ENCODE measurements around the gene RAD51B.
A peak's percentile ranks its signal among the peaks of the same experiment; 100 is the strongest.

RAD51B gene

DNA sequence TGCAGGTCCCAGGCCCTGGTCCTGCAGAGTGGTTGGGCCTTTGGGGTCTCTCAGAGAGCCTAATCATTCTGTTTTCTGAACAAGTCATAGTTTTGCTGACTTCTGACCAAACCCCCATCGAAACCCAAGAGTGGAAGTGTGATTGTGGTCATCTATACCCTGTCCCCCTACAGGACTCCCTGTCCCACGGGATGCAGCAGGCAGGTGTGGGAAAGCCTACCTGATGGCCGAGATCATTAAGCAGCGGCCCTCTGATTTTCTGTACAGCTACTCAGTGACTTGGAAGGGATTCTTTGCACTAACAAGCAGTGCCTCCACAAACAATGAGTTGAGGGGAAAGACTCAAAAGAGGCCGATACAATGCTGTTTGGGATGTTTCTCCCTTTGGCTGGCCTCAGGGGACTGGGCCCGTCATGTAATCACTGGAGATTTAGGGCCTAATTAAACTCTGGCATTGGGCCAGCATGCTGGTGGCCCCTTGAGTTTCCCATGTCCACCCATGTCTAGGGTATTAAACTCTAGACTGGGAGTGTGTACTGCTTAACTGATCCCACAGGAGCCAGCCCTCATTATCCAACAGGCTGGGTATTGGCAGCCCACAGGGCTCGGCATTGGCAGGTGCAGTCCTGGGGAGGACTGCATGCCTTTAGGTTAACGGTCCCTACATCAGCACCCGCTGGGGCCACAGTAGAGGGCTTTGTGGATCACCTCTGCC, 780.5 kb downstream of the RAD51B start:
- no peak for DNase-seq (ENCODE audit: low spot score)

DNA sequence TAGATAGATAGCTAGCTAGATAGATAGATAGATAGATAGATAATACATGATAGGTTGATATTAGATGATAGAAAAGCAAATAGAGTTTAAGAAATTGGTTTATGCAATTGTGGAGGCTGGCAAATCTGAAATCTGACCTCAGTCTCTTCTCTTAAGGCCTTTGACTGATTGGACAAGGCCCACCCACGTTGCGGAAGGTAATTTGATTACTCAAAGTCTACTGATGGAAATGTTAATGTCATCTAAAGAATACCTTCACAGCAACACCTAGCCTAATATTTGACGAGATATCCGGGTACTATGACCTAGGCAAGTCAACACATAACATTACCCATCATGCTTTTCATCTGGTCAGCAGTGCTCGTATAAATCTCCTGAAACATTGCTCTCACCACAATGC, 782.9 kb downstream of the RAD51B start:
- no peak for DNase-seq (ENCODE audit: low spot score)

DNA sequence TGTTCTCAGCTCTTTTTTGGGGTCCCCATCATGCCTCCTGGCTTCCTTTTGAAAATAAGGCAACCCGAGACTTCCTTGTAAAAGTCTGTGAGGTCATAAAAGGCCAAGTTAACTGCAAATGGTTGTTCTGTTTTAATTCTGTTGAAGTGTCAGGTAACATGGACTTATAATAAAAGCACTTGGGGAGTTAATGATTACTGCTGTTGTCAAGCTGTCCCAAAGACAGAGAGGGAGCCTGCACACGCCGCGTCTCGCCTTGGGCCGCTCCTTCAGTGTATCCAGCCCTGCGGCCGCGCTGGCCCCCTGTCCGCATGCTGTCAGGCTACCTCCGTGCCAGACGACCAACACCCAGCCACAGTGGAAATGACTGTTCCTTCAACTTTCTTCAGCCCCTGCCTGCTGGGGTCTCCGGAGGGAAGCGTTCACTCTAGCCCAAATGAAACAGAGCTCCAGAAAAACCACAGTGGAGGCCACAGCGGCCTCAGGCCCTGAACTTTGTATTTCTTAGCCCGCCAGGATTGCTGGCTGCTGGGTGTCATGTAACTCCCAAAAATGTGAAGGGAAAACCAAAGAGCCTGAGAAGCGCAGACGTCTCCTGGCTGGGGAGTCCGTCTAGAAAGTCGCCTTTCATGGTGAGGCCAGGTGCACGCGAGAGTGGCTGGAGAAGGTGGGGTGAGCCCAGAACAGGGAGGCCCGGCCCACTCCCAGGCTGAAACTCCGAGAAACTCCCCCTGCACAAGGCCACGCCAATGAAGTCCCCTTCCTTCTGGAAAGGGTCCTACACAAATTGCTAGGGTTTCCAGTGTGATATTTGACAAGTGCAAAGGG, 784.2 kb downstream of the RAD51B start:
- no peak for DNase-seq (ENCODE audit: low spot score)

- DNase-seq (ENCODE audit: low spot score): no peak
Measured at GRCh38 chr14:68604361-68604730, 784.8 kb downstream of the RAD51B start.

DNA sequence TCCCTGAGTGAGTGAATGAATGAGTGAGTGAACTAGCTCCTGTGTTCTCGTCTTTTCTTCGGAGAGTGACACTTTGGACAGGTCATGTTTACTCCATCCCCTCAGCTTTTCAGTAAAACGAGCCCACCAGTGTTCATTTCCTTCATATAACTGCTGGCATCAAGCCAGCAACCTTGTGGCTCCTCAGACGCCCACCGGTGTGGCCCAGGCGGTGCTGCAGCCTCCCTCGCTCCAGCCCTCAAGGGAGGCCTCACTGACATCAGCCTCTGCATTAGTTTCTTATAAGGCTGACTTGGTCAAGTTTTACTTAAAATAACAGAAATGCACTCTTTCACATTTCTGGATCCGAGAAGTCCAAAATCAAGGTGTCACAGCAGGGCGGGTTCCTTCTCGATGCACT, 785.2 kb downstream of the RAD51B start:
- no peak for DNase-seq (ENCODE audit: low spot score)

GRCh38 chr14:68606176-68606575, 786.6 kb downstream of the RAD51B start:
- no peak for DNase-seq (ENCODE audit: low spot score)

DNA sequence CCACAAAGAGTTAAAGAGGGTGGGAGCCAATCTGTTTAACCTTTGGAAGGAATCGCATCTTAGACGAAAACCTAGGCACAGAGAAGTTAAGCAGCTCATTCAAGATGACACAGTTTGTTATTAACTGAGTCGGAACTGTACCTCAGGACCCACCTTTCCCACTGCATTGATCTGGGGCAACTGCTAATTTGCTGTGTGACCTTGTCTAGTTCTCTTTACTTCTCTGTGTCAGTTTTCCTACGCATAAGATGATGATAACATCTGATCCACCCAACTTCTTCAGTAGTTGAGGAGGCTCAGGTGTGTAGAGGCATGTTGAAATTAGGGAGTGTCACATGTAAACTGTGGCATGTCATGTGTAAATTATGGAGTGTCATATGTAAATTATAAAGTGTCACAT, 787.1 kb downstream of the RAD51B start:
- no peak for DNase-seq (ENCODE audit: low spot score)

DNA sequence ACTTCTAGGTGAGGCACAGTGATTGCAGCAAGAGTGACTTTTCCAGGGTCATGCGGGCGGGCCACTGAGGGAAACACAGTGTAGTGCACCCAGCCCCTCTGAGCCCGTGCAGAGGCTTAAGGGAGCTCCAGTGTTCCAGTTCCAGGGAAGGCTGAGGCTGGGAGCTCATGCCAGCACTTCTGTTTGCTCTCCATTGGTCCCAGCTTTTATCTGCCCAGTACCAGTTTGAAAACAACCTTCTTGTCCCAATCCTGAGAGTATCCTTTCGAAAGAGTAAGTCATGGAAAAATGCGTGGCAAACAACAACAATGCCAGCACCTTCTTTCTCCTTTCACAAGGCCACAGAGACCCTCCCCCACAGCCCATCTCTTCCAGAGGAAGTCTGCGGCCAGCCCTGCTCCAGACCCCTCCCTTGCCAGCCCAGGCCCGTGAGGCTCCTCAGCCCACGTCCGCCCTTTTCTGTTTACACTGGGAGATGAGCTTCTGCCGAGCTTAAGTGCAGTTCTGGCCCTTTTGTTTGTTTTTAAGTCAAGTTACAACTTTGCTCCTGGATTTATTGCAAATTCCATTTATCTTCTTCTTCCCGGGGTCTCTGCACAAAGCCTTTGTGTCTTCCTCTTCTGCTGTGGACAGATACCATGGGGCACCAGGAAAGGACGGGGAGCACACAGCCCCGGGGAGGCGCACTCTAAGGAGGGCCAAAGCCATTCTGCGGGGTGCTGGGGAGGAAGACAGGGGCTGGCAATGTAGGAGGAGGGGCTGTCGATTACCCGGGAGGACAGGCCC, 787.7 kb downstream of the RAD51B start:
- no peak for DNase-seq (ENCODE audit: low spot score)

- DNase-seq (ENCODE audit: low spot score): no peak
Measured at GRCh38 chr14:68607867-68608573, 788.4 kb downstream of the RAD51B start.

DNA sequence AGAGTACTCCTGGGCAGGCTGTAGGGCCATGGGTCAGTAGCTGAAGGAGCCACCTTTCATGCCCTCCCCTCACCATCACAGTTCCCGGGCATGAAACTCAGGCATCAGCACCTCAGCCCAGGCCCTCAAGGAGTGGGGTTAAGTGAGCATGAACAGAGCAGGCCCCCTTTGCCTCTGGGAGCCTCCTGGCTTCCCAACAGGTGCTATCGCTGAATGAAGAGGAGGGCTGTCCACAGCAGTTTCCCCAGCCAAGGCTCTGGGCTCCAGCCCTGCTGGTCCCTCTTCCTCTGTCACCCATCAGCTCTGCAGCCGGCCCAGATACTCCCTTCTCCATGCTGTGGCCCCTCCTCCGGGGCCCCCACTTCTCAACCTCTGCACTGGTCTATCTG, 789.0 kb downstream of the RAD51B start:
- DNase-seq (ENCODE audit: low spot score): no peak

DNA sequence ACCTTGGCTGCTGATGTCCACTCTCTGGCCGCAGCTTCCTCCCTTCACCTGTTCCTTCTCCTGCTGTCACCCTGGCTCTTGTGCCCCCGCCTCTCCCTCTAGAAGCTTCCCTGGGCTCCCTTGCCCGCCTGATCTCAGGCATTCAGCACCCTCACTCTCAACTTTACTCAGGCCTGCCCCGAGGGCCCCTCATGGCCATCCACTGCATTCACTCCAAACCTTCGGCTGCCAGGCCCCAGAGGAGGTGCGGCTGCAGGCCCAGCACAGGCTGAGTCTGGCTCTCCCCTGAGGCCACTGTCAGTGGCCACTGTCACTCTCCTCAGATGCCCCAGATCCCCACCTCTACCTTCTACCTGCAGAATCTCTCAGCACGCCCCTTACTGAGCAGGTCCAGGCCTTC, 789.4 kb downstream of the RAD51B start:
- DNase-seq (ENCODE audit: low spot score): no peak

GRCh38 chr14:68610251-68610793, 790.7 kb downstream of the RAD51B start:
- DNase-seq (ENCODE audit: low spot score): no peak

DNA sequence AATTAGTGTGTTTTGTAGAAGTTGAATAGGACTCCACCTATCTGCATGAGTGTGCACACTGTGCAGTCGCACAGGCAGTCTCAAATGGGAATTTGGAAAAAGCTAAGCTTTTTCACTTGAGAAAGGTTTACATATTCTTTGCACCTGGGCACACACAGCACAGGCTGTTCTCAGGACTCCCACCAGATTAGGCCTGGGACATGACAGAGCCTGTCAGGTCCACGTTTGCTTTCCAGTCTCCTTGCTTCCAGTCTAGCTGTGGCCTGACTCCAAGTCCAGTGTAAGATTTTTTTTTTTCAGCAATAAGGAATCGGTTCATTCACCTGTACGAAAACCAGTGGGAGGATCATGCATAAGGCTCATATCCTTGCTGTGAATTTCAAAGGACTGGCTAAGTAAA, 792.0 kb downstream of the RAD51B start:
- no peak for DNase-seq (ENCODE audit: low spot score)

GRCh38 chr14:68612049-68612448, 792.5 kb downstream of the RAD51B start:
- DNase-seq (ENCODE audit: low spot score): no peak

GRCh38 chr14:68616221-68616902, 796.8 kb downstream of the RAD51B start:
- DNase-seq (ENCODE audit: low spot score): peak; percentile 33

GRCh38 chr14:68619790-68620574, 800.4 kb downstream of the RAD51B start:
- DNase-seq (ENCODE audit: low spot score): peak; percentile 12

DNA sequence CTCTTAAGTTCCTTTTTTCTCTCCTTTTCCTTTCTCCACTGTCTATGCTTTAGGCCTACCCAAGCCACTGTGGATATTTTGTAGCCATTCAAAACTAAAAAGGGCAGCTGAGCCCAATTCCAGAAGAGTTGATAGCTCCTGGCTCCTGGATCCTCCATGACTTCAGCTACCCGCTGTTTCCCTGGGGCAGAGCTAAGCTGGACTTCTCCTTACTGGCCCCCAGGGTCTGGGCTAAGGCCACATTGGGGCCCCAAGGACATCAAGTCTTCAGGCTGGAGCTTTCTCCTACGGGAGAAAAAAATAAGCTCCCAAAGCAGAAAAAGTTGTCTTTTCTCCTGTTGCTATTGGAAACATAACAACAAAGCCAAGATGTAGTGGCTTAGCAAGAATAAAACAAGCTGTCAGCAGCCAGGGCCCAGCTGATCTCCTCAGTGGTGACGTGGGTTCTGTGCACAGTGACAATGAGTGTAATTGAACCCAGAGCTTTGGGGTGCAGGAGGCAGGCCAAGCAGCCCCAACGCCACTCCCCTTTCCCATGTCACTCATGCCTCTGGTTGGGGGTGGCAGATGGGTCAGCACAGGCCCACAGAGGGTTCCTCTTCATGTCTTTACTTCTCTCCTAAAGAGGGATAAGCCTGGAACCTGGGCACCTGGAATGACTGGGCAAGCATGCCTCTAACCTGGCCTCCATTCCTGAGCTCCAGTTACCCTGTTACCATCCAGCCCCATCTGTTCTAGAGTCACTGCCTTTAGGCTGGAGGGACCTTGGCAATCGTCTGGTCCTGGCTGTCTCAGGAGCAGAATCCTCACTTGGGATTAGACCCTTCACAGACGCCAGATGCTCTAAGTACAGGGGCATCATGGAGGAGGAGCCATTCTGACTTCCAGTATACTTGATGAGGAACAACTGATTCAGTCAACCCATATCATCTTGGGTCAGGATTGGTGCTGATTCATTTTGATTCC, 802.1 kb downstream of the RAD51B start:
- DNase-seq (ENCODE audit: low spot score): no peak

- no peak for DNase-seq (ENCODE audit: low spot score)
Measured at GRCh38 chr14:68622856-68623255, 803.3 kb downstream of the RAD51B start.

DNA sequence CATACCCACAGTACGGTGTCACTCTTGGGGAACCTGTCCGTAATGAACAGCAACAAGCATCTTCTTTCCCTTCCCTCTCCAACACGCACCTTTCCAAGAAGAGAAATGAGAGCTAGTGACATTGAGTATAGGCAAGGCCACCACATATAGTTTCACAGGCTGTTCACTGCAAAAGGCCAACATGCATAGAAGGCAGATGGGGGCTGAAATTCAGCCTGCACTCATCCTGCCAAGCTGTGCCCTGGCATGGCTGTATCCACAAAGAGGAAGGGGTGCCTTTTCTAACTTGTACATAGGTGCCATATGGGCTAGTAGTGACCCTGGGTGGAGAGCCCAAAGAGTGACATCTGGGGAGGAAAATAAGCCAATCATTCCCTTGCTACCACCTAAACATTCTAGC, 803.7 kb downstream of the RAD51B start:
- no peak for DNase-seq (ENCODE audit: low spot score)

Data from RKO (cell line).